HEK293T (cell line): ENCODE data around the gene ARHGAP10.

Experiments
- ARNT ChIP-seq: fragments of 450-650 bp; IDR thresholded peaks from 2 replicates; pipeline ENCODE4 v1.6.1; 2017; ENCODE audit warnings: mild to moderate bottlenecking
- BHLHE40 ChIP-seq: fragments of 450-650 bp; IDR thresholded peaks from 2 replicates; pipeline ENCODE4 v1.6.1; 2016; ENCODE audit warnings: mild to moderate bottlenecking, moderate library complexity, borderline replicate concordance
- CTBP1 ChIP-seq: fragments of 450-650 bp; IDR thresholded peaks from 2 replicates; pipeline ENCODE4 v1.6.1; 2016; ENCODE audit warnings: borderline replicate concordance
- ELF4 ChIP-seq: fragments of 450-650 bp; IDR thresholded peaks from 2 replicates; pipeline ENCODE4 v1.6.1; 2017; ENCODE audit warnings: antibody characterized with exemption
- FOXK2 ChIP-seq: fragments of 450-650 bp; IDR thresholded peaks from 2 replicates; pipeline ENCODE4 v1.6.1; 2016; ENCODE audit warnings: mild to moderate bottlenecking
- FOXM1 ChIP-seq: fragments of 450-650 bp; IDR thresholded peaks from 2 replicates; pipeline ENCODE4 v1.6.1; 2017; ENCODE audit warnings: mild to moderate bottlenecking, borderline replicate concordance
- L3MBTL2 ChIP-seq: fragments of 450-650 bp; conservative IDR thresholded peaks from 2 replicates; pipeline ENCODE4 v1.6.1; 2016; ENCODE audit warnings: mild to moderate bottlenecking
- NFRKB ChIP-seq: fragments of 450-650 bp; IDR thresholded peaks from 2 replicates; pipeline ENCODE4 v1.6.1; 2016; ENCODE audit warnings: mild to moderate bottlenecking, moderate library complexity
- PKNOX1 ChIP-seq: fragments of 450-650 bp; IDR thresholded peaks from 2 replicates; pipeline ENCODE4 v1.6.1; 2016
- SP1 ChIP-seq: fragments of 450-650 bp; IDR thresholded peaks from 2 replicates; pipeline ENCODE4 v1.6.1; 2017
- SUZ12 ChIP-seq: fragments of 450-650 bp; IDR thresholded peaks from 2 replicates; pipeline ENCODE4 v1.6.1; 2016; ENCODE audit warnings: mild to moderate bottlenecking
- ZNF384 ChIP-seq: fragments of 450-650 bp; IDR thresholded peaks from 2 replicates; pipeline ENCODE4 v1.6.1; 2016

- TF ChIP-seq ZNF384 (no peak), NFRKB (no peak), SP1 (no peak), ARNT (no peak), FOXK2 (no peak), CTBP1 (no peak), FOXM1 (no peak), L3MBTL2 (no peak), PKNOX1 (no peak), SUZ12 (no peak), ELF4 (no peak), BHLHE40 (no peak)
These were observed 212.4 kb downstream of the ARHGAP10 start for GRCh38 chr4:147944249-147944648.
